ENCODE measurements around the gene ZNF358. TPM values are rescaled to one million over a fixed set of nuclear protein-coding genes. Genes with fewer than 3 reads are reported as not detected.

The ZNF358 gene
- total and polyA plus RNA-seq, 2 donors (not counting 3 experiments of a cell fraction or from before 2014, with no cell fraction given), result 51.2 to 83.2 TPM

DNA sequence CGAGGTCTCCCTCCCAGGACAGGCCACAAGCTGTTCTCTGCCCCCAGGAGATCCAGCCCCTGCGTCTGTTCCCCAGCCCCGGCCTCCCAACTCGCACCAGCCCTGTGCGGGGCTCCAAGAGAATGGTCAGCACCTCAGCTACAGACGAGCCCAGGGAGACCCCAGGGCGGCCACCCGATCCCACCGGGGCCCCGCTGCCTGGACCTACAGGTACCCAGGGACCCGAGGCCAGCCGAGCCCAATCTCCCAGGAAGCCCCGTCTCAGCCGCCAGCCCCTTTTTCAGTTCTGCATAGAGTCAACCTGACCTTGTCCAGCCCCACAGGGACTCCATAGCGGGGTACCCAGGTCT, 25.5 kb downstream of the ZNF358 start:
- no peak overlapping the region for H3K4me2 ChIP-seq (ENCODE audit: insufficient read depth, low read length)
- no peak for DNase-seq (ENCODE audit: low read depth, low spot score)
- TF ChIP-seq EZH2 (IDR thresholded peaks at IDR 0.05; ENCODE audit: borderline replicate concordance, low read depth, low read length, severe bottlenecking) (no peak), JUN (IDR thresholded peaks at IDR 0.05; ENCODE audit: borderline replicate concordance, insufficient read depth, insufficient read length, low read depth) (no peak), POLR2AphosphoS5 (IDR thresholded peaks at IDR 0.05; ENCODE audit: insufficient read depth, low read depth, low read length) (no peak), MYC (IDR thresholded peaks at IDR 0.05; ENCODE audit: low read depth, low read length) (no peak), POLR2A (IDR thresholded peaks at IDR 0.05; ENCODE audit: low read depth, low read length) (no peak), GATA2 (IDR thresholded peaks at IDR 0.05; ENCODE audit: insufficient read depth, insufficient read length, low read depth, low read length) (no peak), FOS (IDR thresholded peaks at IDR 0.05; ENCODE audit: borderline replicate concordance, insufficient read depth, low read length) (no peak)
- TF ChIP-seq, protein P1, sequence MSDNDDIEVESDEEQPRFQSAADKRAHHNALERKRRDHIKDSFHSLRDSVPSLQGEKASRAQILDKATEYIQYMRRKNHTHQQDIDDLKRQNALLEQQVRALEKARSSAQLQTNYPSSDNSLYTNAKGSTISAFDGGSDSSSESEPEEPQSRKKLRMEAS (IDR thresholded peaks at IDR 0.05; ENCODE audit: insufficient read depth, insufficient read length), result no peak
- TF ChIP-seq, protein P2, sequence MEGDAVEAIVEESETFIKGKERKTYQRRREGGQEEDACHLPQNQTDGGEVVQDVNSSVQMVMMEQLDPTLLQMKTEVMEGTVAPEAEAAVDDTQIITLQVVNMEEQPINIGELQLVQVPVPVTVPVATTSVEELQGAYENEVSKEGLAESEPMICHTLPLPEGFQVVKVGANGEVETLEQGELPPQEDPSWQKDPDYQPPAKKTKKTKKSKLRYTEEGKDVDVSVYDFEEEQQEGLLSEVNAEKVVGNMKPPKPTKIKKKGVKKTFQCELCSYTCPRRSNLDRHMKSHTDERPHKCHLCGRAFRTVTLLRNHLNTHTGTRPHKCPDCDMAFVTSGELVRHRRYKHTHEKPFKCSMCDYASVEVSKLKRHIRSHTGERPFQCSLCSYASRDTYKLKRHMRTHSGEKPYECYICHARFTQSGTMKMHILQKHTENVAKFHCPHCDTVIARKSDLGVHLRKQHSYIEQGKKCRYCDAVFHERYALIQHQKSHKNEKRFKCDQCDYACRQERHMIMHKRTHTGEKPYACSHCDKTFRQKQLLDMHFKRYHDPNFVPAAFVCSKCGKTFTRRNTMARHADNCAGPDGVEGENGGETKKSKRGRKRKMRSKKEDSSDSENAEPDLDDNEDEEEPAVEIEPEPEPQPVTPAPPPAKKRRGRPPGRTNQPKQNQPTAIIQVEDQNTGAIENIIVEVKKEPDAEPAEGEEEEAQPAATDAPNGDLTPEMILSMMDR (IDR thresholded peaks at IDR 0.05; ENCODE audit: extremely low read depth in 1 of 2, insufficient read depth in 1 of 2, low read depth in 1 of 2, low read length in 2 of 2), result no peak
- H3K36me3 ChIP-seq (ENCODE audit: control insufficient read depth in 2 of 2, extremely low read depth in 1 of 2, insufficient read depth in 2 of 2, low read length in 2 of 2), result peaks cover 9 to 30% of the 10 kb centered on the region in 2 experiments
- dilution Hi-C loops (cut with MboI; ENCODE audit: extremely low pct_ligation_motif_present, low sequenced_read_pairs) (no loop called here), intact Hi-C loops (cut with micrococcal nuclease) (no loop called here)
- no peak overlapping the region for H3K4me3 ChIP-seq (replicated peaks in 1 of 3; ENCODE audit: insufficient read depth in 1 of 3, low read depth in 1 of 3, low read length in 3 of 3)
- H2AFZ ChIP-seq (ENCODE audit: low read depth, low read length), result no peak overlapping the region
- no peak overlapping the region for H3K9ac ChIP-seq (replicated peaks; ENCODE audit: extremely low read depth, insufficient read depth, low read length)
- no peaks in the 10 kb centered on the region for H4K20me1 ChIP-seq (replicated peaks; ENCODE audit: control insufficient read depth, extremely low read depth, insufficient read depth, low read length)
- H3K79me2 ChIP-seq (ENCODE audit: control insufficient read depth, insufficient read depth, low read length), result no peaks in the 10 kb centered on the region
- no peaks in the 10 kb centered on the region for H3K27me3 ChIP-seq (ENCODE audit: control insufficient read depth in 2 of 2, insufficient read depth in 2 of 2, low read length in 2 of 2)
- H3K27ac ChIP-seq (ENCODE audit: insufficient read depth, low read depth, low read length), result no peak overlapping the region
- no TSS peak for BruUV-seq (replicated peaks)
- no peaks in the 10 kb centered on the region for H3K9me3 ChIP-seq (replicated peaks; ENCODE audit: control insufficient read depth, insufficient read depth, low read length)
- peaks cover under 1% of the 10 kb centered on the region for H3K4me1 ChIP-seq (ENCODE audit: control insufficient read depth, extremely low read depth, insufficient read depth, low read length)
- no peaks in the 10 kb centered on the region for H3K9me1 ChIP-seq (replicated peaks; ENCODE audit: control insufficient read depth, extremely low read depth, insufficient read depth, low read length)
- FAIRE-seq, result no peak
- ChIA-PET CTCF (interaction anchor here (0.9 kb wide), 1 partner anchor 258 kb away, joined by 3 read pairs; no protein-coding TSS in a partner anchor), POLR2A (no interaction called here)
